Daoy (cell line): ENCODE data around the gene XIST. TPM values are rescaled to one million over a fixed set of nuclear protein-coding genes. Genes with fewer than 3 reads are reported as not detected.
"Not testable (repeated sequence)": the region's sequence is repeated elsewhere in the genome, so short reads cannot be mapped to it uniquely, and the experiment has no call there.

Experiments used
- DNase-seq: peaks from one replicate; pipeline ENCODE4 v3.0.0-alpha.2; 2015; ENCODE audit warnings: low read depth
- total RNA-seq: library from RNA; depleted of rRNA; stranded (reverse); fragments of >200 nt; shearing (Covaris generic); gene quantifications from 2 replicates; pipeline ENCODE4 v1.2.3, GENCODE V29; 2014; rRNA removed

XIST gene
- total RNA-seq: 0.23 TPM in 1 of 2 replicates, not detected in the other

GRCh38 chrX:73852467-73852866 is at the start of gene XIST:
Gene XIST (minus strand): TSS chrX:73852714.
- no peak for DNase-seq

- not testable (repeated sequence) for DNase-seq
These were observed 45.8 kb upstream of the XIST start for GRCh38 chrX:73898315-73898714.

DNA sequence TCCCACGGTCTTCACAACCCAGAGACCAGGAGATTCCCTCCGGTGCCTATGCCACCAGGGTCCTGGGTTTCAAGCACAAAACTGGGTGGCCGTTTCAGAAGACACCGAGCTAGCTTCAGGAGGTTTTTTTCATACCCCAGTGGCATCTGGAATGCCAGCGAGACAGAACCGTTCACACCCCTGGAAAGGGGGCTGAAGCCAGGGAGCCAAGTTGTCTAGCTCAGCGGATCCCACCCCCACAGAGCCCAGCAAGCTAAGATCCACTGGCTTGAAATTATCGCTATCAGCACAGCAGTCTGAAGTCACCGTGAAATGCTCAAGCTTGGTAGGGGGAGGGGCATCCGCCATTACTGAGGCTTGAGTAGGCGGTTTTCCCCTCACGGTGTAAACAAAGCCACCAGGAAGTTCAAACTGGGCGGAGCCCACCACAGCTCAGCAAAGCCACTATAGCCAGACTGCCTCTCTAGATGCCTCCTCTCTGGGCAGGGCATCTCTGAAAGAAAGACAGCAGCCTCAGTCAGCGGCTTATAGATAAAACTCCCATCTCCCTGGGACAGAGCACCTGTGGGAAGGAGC is 40.1 kb upstream of the XIST start:
- not testable (repeated sequence) for DNase-seq

DNA sequence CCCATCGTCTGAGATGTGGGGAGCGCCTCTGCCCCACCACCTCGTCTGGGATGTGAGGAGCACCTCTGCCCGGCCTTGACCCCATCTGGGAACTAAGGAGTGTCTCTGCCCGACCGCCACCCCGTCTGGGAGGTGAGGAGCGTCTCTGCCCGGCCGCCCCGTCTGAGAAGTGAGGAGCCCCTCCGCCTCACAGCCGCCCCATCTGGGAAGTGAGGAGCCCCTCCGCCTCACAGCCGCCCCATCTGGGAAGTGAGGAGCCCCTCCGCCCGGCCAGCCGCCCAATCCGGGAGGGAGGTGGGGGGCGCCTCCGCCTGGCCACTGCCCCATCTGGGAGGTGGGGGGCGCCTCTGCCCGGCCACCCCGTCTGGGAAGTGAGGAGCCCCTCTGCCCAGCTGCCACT is 29.7 kb upstream of the XIST start:
- DNase-seq: not testable (repeated sequence)

DNA sequence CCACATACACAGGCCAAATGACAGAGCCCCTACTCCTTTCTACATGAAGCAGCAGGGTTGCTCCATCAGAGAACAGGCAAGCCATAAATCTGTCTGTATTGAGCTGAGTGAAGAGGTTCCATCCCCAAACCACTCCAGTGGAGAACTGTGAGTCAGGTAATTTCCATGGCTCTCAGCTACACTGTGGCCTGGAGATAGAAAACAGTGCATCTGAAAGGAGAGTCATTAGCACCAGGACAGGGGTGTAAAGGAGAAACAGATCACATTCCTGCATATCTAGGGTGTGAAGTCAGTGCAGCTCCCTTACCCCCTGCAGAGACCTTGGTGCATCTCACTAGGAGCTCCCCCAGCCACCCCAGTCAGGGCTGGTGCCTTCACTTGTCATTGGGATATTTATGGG is 25.2 kb upstream of the XIST start:
- DNase-seq: peak; percentile 37

- DNase-seq: no peak
These were observed 24.4 kb upstream of the XIST start for GRCh38 chrX:73876911-73877310.

DNA sequence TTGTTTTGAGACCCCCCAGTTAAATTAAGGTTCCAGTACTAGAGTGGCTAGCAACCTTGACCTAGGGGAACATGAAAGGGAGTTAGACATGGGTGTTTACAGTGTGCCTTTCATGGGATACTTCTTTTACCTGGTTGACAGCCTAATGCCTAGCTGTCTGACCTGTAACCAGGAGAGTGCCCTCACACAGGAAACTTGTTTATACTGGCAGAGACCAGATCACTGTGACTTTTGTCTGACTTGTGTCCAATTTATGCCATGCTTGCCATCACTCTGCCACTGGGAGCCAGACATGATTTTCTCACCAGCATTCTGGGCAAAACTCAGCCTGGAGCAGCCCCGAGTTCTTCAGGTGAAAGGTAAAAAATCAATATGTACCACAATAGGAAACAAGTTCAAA is 16.4 kb upstream of the XIST start:
- no peak for DNase-seq

DNA sequence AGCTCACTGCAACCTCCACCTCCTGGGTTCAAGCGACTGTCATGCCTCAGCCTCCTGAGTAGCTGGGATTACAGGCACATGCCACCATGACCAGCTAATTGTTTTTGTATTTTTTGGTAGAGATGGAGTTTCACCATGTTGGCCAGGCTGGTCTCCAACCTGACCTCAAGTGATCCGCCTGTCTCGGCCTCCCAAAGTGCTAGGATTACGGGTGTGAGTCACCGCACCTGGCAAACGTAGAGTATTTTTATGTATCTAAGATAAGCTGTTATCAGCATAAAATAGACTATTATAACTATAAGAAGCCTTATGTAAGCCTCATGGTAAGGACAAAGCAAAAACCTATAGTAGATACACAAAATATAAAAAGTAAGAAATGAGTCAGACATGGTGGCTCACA is 14.6 kb upstream of the XIST start:
- DNase-seq: no peak

DNA sequence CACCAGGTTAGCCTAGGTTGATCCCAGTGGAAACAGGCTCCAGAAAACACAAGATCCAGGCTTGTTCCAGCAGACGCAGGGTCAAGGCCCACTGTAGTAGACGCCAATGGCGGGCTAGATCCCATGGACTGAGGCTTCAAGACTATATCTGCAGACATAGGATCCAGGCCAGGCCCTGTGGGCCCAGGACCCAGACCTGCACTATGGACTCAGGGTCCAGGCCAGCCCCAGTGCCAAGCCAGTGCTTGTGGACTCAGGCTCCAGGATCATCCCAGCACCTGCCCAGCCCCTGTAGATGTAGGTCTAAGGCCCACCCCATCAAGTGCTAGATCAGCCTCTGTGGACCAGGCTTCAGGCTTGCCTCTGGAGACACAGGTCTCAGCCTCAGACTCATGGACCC is 11.3 kb upstream of the XIST start:
- DNase-seq: no peak

- DNase-seq: no peak
These were observed 10.8 kb upstream of the XIST start for GRCh38 chrX:73863268-73863667.

DNA sequence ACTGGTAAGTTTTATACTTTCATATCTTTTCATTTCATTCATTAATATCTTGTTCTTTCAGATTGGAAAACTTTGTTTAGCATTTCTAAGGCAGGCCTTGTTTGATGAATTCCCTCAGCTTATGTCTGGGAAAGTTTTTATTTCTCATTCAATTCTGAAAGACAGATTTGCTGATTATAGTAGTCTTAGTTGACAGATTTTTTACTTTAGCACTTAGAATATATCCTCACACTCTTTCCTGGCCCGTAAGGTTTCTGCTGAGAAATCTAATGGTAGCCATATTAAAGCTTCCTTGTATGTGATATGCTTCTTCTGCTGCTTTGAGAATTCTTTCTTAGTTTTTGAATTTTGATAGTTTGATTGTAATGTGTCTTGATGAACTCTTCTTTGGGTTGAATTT is 7.1 kb upstream of the XIST start:
- DNase-seq: no peak

- DNase-seq: peak; percentile 57
These were observed 3.0 kb upstream of the XIST start for GRCh38 chrX:73855546-73855945.

GRCh38 chrX:73852022-73852421 is 492 bp downstream of the XIST start:
- DNase-seq: no peak

- no peak for DNase-seq
These were observed 1.2 kb downstream of the XIST start for GRCh38 chrX:73851014-73852009.

DNA sequence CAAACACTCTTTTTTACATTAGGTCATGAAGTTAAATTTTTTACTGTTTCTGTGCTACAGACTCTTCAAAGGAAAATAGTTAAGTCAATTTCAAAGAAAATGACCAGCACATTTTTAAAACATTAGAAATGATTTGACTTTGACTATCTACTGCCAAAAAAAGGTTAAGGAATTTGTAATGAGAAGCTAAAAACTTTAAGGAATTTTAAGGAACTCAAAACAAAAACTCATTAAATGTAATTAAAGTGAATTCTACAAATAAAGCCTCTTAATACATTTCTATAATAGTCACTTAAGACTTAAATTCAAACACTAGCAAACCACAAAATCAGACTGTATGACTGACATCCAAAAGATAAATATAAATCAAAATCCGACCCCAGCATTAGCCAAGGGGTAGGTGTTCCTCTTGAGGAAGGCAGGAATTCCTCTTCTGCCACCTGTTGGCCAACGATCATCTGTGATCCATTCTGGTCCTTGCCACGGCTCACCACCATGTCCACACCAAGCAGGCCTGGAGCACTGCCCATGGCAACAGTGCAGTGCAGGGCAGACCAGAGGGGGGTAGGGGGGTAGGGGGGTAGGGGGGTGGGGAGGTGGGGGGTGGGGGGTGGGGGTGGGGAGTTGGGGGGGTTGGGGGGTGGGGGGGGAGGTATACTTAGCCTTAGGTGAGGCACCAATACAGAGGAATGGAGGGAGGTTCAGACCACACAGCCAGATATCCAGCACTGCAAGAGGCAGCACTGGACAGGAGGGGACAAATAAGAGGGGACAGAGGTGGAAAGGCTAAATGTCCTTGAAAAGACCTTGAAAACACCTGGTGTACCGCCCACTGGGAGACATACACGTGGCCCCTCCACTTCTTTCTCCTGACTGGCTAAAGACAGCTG is 2.1 kb downstream of the XIST start:
- DNase-seq: peak; percentile 6

DNA sequence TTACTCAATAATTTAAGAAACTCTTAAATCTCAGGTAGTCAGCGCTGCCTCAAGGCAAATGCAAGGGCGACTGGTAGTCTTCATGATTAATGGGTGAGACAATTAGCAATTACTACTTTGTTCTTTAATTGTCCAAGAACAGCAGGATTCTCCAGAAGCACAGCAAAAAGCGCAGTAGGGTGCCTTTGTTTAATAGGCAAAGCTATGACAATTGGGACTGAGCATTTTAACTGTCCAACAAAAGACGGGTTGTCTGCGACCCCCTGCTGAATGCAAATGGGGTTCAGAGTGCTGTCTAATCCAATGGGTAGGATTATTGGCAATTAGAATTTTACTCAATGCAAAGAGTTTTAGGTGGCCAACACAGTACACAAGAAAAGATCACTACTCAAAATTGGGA is 3.4 kb downstream of the XIST start:
- DNase-seq: no peak

GRCh38 chrX:73847991-73848390 is 4.5 kb downstream of the XIST start:
- no peak for DNase-seq

- no peak for DNase-seq
These were observed 5.4 kb downstream of the XIST start for GRCh38 chrX:73847100-73847499.

GRCh38 chrX:73842541-73843234 is 9.8 kb downstream of the XIST start:
- no peak for DNase-seq

GRCh38 chrX:73841337-73841736 is 11.2 kb downstream of the XIST start:
- no peak for DNase-seq

- DNase-seq: no peak
These were observed 12.2 kb downstream of the XIST start for GRCh38 chrX:73840120-73840924.
